Activated CD8-positive, alpha-beta memory T cell treated with anti-CD3 and anti-CD28 coated beads for 24 hours (primary cell): ENCODE measurements around the gene CCDC12.

Source experiments
- DNase-seq: peaks from one replicate; pipeline ENCODE4 v3.0.0-alpha.2; 2020

CCDC12 gene

DNA sequence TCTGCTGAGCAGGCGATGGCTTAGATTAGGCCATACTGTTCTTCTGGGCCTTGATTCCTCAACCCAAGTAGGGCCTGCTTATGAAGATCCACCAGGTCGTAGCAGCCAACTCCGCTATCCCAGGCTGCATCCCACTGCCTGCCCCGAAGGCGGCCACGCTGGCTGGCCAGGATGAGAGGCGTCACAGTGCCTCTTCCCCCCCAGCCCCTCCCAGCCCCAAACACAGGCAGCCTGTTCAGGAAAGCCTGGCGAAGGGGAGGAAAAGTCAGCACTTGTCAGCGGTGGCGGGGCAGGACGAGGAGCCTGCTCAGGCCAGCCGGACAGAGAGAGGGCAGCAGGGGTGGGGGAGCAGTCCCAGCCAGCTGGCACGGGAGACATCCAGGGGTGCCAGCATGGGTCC, 87.8 kb downstream of the CCDC12 start:
- no peak for DNase-seq

DNA sequence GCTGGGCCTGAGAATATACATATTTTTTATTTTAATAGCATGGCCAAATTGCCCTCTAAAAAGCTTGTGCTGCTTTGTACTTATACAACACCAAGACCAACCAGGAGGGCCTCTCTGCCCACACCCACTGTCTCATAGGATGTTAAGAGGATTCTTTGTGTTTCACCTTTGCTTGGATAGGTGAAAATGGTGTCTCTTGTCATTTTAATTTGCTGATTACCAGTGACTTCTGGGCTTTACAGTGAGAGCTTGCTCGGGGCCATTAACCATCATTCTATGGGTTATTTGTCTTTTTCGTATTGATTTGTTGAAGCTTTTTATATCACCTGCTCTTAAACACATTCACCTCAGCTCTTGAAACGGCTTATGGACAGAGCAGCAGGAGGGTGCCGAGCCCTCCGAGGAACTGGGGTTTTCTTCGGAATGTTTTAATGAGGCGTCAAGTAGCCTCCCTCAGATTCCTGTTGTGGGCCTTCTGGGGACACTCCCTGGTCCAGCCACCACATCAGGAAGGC, 88.5 kb downstream of the CCDC12 start:
- no peak for DNase-seq

- no peak for DNase-seq
Measured at GRCh38 chr3:46885612-46886011, 90.9 kb downstream of the CCDC12 start.

DNA sequence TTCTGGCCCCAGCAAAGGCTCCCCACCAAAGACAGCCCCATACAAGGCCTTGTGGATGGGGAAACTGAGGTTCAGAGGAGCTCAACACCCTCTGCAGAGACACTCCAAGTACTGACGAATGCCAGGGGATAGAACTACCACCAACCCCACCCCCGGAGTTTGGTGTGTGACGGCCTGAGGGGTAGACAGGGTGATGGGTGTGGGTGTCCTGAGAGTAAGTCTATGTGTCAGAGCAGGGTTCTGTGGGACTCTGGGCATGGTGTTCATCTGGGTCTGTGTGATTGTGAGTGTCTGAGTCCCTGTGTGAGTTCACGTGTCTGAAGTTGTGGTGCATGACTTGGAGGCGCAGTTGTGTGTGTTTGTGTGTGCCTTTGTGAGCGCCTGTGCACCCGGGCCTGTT, 91.6 kb downstream of the CCDC12 start:
- no peak for DNase-seq

DNA sequence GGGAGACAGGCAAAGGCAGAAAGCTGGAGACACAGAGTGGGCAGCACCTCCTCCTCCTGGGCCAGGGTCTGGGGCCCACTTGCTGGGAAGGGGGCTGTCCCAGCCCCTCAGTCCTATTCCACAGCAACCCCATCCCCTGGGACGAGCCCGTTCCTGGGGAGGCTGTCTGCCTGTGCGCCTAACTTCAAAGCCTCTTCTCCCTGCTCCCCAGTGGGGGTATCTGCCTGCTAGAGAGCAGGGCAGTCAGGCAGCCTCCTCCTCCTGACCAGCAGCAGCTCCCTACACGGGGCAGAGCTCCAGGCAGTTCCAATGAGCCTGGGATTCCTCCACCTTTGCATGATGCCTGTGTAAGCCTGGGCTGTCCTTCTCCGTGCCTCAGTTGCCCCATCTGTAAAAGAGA, 92.1 kb downstream of the CCDC12 start:
- DNase-seq, result no peak

- DNase-seq, result no peak
Measured at GRCh38 chr3:46883830-46884185, 92.7 kb downstream of the CCDC12 start.

GRCh38 chr3:46883054-46883829, 93.3 kb downstream of the CCDC12 start:
- no peak for DNase-seq

DNA sequence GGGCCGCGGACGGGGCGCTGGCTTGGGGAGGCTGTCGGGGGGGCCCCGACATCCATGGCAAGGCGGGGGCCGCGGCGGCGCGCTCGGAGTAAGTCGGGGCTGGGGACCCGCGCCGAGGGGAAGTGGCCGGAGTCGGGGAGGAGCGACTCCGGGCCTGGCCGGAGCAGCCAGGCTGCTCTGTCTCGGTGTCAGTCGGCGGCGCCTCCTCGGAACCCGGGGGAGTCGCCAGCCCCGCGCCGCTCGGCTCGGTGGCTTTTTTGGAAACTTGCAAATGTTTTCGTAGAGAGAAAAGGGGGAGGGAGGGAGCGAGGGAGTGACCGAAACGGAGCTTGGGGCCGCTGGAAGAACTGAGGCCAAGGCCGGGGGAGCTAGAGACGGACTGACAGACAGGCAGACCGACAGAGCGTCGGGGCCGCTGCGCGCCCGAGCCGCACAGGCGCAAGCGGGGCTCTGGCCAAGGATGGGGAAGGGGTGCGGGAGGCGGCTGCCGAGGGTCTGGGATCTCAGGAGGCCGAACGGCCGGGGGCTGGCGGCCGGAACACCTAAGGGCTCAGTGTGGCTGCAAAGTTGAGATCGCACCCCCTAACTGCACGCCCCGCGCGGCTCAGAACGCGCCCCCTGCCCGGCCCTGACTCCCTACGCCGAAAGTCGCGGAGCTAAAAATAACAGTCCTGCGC, 94.0 kb downstream of the CCDC12 start:
- DNase-seq, result peak; percentile 65

- peak; percentile 65 for DNase-seq
Measured at GRCh38 chr3:46881596-46882376, 94.8 kb downstream of the CCDC12 start.

GRCh38 chr3:46880884-46881595, 95.5 kb downstream of the CCDC12 start:
- no peak for DNase-seq

DNA sequence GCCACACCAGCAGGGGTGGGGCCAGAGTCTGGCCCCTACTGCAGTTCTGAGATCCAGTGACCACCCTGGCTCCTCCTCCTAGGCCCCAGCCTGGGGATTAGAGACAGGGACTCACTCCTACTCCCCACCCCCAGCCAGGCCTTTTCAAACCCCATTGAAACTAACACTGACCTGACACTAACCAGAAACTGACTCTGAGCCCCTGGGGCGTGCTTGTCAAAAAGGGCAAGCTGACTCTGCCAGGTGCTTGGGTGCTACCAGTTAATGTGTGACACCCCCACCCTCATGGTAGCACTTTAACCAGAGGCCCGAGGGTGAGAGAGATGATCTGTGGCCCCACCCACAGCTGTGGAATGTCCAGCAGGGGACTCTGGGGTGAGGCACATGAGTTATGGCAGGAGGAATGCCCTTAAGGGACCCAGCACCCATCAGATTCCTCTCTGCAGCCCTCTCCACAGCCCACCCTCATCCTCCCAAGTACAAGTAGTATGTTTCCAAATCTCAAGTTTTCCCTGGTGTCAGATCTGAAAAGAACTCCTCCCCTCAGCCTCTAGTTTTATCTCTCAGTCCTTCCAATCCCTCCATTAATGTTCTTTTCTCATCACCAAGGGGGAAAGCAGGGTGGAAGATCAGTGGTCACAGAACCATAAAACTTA, 97.6 kb downstream of the CCDC12 start:
- no peak for DNase-seq

DNA sequence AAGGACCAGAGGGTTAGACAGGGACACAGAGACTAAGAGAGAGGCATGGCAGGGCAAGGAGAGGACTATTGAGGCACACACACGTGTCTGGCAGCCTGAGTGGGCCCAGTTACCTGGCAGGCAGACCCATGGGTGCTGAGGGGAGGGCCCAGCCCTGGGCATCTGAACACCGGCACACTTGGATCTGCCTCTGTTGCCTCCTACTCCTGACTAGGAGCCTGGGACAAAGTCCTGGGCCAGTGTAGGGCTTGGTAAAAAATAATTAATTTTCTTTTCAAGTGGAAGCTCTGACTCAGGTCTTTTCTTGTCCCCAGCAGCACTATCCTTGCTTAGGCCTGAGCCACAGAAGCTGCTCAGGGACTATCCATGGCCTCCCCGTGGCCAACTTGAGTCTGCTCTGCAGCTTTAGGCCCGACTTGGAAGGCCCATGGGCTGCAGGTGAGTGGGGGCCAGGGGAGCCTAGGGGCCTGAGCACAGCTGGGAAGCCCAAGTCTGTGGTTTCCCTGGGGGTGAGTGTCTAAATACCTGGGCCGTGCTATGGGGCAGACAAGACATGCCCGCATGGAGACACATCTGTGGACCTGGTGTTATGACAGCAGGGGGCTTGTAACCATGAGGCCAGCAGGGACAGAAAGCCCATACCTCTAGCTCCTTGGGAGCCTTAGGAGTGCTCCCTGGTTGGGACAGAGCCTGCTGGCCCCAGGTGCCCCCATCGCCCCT, 99.0 kb downstream of the CCDC12 start, which contains the start of gene PTH1R:
Gene PTH1R (plus strand): TSS at position 316 of the 720 bp plus-strand sequence. CDS start 5,839 bp downstream, outside the sequence.
- DNase-seq, result no peak

- no peak for DNase-seq
Measured at GRCh38 chr3:46876313-46877300, 99.9 kb downstream of the CCDC12 start.

DNA sequence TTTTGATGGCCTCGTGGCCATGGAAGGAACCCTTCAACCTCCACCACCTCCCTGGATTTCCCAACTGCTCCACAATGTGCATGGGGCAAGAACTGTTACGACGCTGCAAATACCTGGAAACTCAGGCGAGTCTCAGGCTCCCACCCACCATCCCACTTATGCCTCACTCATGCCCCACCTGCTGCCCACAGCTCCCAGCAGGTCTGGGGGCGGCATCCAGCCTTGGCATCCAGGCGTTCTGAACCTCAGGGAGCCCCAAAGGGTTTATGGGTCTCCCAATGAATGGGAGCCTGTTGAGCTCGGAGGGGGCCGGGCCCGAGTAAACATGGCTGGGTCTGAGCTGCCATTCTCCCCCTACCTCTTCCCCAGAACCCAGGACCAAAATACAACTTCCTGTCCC, 101.0 kb downstream of the CCDC12 start:
- no peak for DNase-seq

GRCh38 chr3:46874430-46874829, 102.1 kb downstream of the CCDC12 start:
- DNase-seq, result no peak

- no peak for DNase-seq
Measured at GRCh38 chr3:46873521-46873920, 103.0 kb downstream of the CCDC12 start.
